Vagina (tissue), 2 donors: ENCODE results near the gene BCAS3. TPM values are rescaled to one million over a fixed set of nuclear protein-coding genes. Genes with fewer than 3 reads are reported as not detected.

Experiments
- DNase-seq, 2 donors: peaks; one replicate each; pipeline ENCODE4 v3.0.0-alpha.2; 2017; ENCODE audit errors: extremely low spot score in 2 of 2
- H3K27ac ChIP-seq: fragments of 200-600 bp; sonication (generic); one replicate; pipeline ENCODE4 v1.5.1; 2019
- H3K27me3 ChIP-seq: fragments of 200-600 bp; sonication (generic); one replicate; pipeline ENCODE4 v1.5.1; 2019
- H3K36me3 ChIP-seq, 2 donors: fragments of 200-600 bp; sonication (generic); one replicate each; pipeline ENCODE4 v1.5.1; 2017 to 2019
- H3K4me1 ChIP-seq: fragments of 200-600 bp; sonication (generic); one replicate; pipeline ENCODE4 v1.5.1; 2019
- H3K4me3 ChIP-seq, 2 donors: fragments of 200-600 bp; sonication (generic); 1 replicate in 1 of 2; 2 replicates in 1 of 2; pipeline ENCODE4 v1.5.1; 2016 to 2019
- H3K9me3 ChIP-seq: fragments of 200-600 bp; sonication (generic); one replicate; pipeline ENCODE4 v1.5.1; 2019
- CTCF ChIP-seq, 3 experiments: fragments of 450-650 bp in 2 of 3; fragments of 200-600 bp in 1 of 3; sonication (generic) in 1 of 3; IDR thresholded peaks; one replicate each; pipeline ENCODE4 v1.5.1; 2017 to 2019; ENCODE audit warnings: antibody characterized with exemption in 3 of 3, mild to moderate bottlenecking in 2 of 3, moderate library complexity in 2 of 3
- POLR2A ChIP-seq, 2 donors: fragments of 450-650 bp; IDR thresholded peaks; one replicate each; pipeline ENCODE4 v1.6.1; 2017; ENCODE audit warnings: antibody characterized with exemption in 2 of 2, mild to moderate bottlenecking in 2 of 2, moderate library complexity in 2 of 2
- POLR2AphosphoS5 ChIP-seq, 2 donors: sonication (generic); formaldehyde crosslinking; IDR thresholded peaks; one replicate each; pipeline ENCODE4 v1.9.0; 2017; ENCODE audit warnings: antibody characterized with exemption in 2 of 2, mild to moderate bottlenecking in 2 of 2, low read depth in 1 of 2; ENCODE audit not compliant: insufficient read depth in 1 of 2
- intact Hi-C: fragments of 100-400 bp; cut with DNase I; formaldehyde crosslinking; loops from one replicate; pipeline ENCODE4 v1.15.1; 2023
- total RNA-seq: library from RNA; depleted of rRNA; stranded (reverse); fragments of >200 nt; gene quantifications from one replicate; pipeline ENCODE4 v1.2.3, GENCODE V29; 2016

BCAS3 gene
- total RNA-seq, 1 donor from 2014 or later, result 33.1 TPM

- Histone ChIP-seq H3K4me1 (no peaks in the 10 kb centered on the region), H3K27me3 (no peaks in the 10 kb centered on the region), H3K9me3 (no peaks in the 10 kb centered on the region), H3K27ac (no peak overlapping the region), H3K4me3 (no peak overlapping the region), H3K36me3 (peaks cover 0 to 19% of the 10 kb centered on the region in 2 donors)
- TF ChIP-seq POLR2A (IDR thresholded peaks at IDR 0.05), result no peak
- no peak for TF ChIP-seq POLR2AphosphoS5 (IDR thresholded peaks at IDR 0.05; ENCODE audit: insufficient read depth in 1 of 2, low read depth in 1 of 2)
- no peak for TF ChIP-seq CTCF (IDR thresholded peaks at IDR 0.05)
- intact Hi-C loops, result no loop called here
- no peak for DNase-seq
Measured at GRCh38 chr17:60653569-60653968, 24.1 kb upstream of the BCAS3 start.

- Histone ChIP-seq H3K27ac (no peak overlapping the region), H3K4me1 (no peaks in the 10 kb centered on the region), H3K36me3 (peaks cover 0 to 7% of the 10 kb centered on the region in 2 donors), H3K4me3 (no peak overlapping the region), H3K9me3 (no peaks in the 10 kb centered on the region), H3K27me3 (no peaks in the 10 kb centered on the region)
- intact Hi-C loops, result no loop called here
- DNase-seq, result no peak
- TF ChIP-seq POLR2AphosphoS5 (IDR thresholded peaks at IDR 0.05; ENCODE audit: insufficient read depth in 1 of 2, low read depth in 1 of 2) (no peak), CTCF (IDR thresholded peaks at IDR 0.05) (no peak), POLR2A (IDR thresholded peaks at IDR 0.05) (no peak)
Measured at GRCh38 chr17:60656499-60656898, 21.2 kb upstream of the BCAS3 start.

- TF ChIP-seq CTCF (IDR thresholded peaks at IDR 0.05) (no peak), POLR2A (IDR thresholded peaks at IDR 0.05) (no peak), POLR2AphosphoS5 (IDR thresholded peaks at IDR 0.05; ENCODE audit: insufficient read depth in 1 of 2, low read depth in 1 of 2) (no peak)
- Histone ChIP-seq H3K9me3 (no peaks in the 10 kb centered on the region), H3K4me3 (no peak overlapping the region), H3K27ac (no peak overlapping the region), H3K27me3 (no peaks in the 10 kb centered on the region), H3K4me1 (no peaks in the 10 kb centered on the region), H3K36me3 (peaks cover 0 to 15% of the 10 kb centered on the region in 2 donors)
- intact Hi-C loops, result no loop called here
- DNase-seq, result no peak
Measured at GRCh38 chr17:60659156-60659555, 18.5 kb upstream of the BCAS3 start.

- H3K4me3 ChIP-seq, result no peak overlapping the region
- TF ChIP-seq POLR2A (IDR thresholded peaks at IDR 0.05) (no peak), CTCF (IDR thresholded peaks at IDR 0.05) (no peak), POLR2AphosphoS5 (IDR thresholded peaks at IDR 0.05; ENCODE audit: insufficient read depth in 1 of 2, low read depth in 1 of 2) (no peak)
- no peaks in the 10 kb centered on the region for H3K4me1 ChIP-seq
- no peak for DNase-seq
- H3K27ac ChIP-seq, result no peak overlapping the region
- H3K36me3 ChIP-seq, result peaks cover 0 to 18% of the 10 kb centered on the region in 2 donors
- H3K9me3 ChIP-seq, result no peaks in the 10 kb centered on the region
- no peaks in the 10 kb centered on the region for H3K27me3 ChIP-seq
- intact Hi-C loops, result no loop called here
Measured at GRCh38 chr17:60661489-60661888, 16.2 kb upstream of the BCAS3 start.

GRCh38 chr17:60664022-60664421 lies 13.6 kb upstream of the BCAS3 start:
- H3K36me3 ChIP-seq, result peaks cover 0 to 11% of the 10 kb centered on the region in 2 donors

More at GRCh38 chr17:60664022-60664421, 13.6 kb upstream of the BCAS3 start:
- Histone ChIP-seq H3K27me3 (no peaks in the 10 kb centered on the region), H3K27ac (no peak overlapping the region), H3K4me3 (no peak overlapping the region), H3K9me3 (no peaks in the 10 kb centered on the region), H3K4me1 (no peaks in the 10 kb centered on the region)
- intact Hi-C loops, result no loop called here
- no peak for DNase-seq
- no peak for TF ChIP-seq POLR2A (IDR thresholded peaks at IDR 0.05)
- TF ChIP-seq CTCF (IDR thresholded peaks at IDR 0.05), result no peak
- no peak for TF ChIP-seq POLR2AphosphoS5 (IDR thresholded peaks at IDR 0.05; ENCODE audit: insufficient read depth in 1 of 2, low read depth in 1 of 2)
